SH-SY5Y (cell line): Measurements from ENCODE around the gene PAFAH1B1.

Source experiments
- GATA2 ChIP-seq: IDR thresholded peaks from 2 replicates; pipeline ENCODE4 v1.6.1; 2011; ENCODE audit warnings: mild to moderate bottlenecking, low read depth, low read length
- GATA3 ChIP-seq: IDR thresholded peaks from 2 replicates; pipeline ENCODE4 v1.6.1; 2011; ENCODE audit warnings: low read depth, mild to moderate bottlenecking, low read length, moderate library complexity

DNA sequence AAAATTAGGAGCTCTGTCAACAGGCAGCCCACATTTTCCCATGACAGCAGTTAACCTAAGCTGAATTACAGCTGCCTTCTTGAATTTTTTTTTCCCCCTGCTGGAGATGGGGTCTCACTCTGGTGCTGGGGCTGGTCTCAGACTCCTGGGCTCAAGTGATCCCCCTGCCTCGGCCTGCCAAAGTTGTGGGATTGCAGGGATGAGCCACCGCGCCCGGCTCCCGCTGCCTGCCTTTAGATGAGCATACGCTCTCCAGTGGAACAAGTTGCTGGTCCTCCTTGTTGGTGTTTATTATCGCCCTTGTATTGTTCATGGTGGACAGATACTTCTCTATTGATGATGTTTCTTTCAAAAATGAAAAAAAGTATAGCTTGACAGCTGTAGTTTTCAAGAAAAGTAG, 15.6 kb downstream of the PAFAH1B1 start:
- no peak for TF ChIP-seq GATA2
- TF ChIP-seq GATA3 = no peak
